H1 (cell line): ENCODE data around the gene PATJ. TPM values are rescaled to one million over a fixed set of nuclear protein-coding genes. Genes with fewer than 3 reads are reported as not detected.

Source experiments
- CTCF ChIA-PET: fragments of 300-600 bp; sonication (Branson Sonifier 250); formaldehyde crosslinking; loops from one replicate; lab custom pipeline; 2021; ENCODE audit not compliant: partially characterized antibody; lab: Charles Lee
- POLR2A ChIA-PET: fragments of 300-600 bp; sonication (Branson Sonifier 250); formaldehyde crosslinking; loops from one replicate; lab custom pipeline; 2021; ENCODE audit warnings: inconsistent platforms; ENCODE audit not compliant: partially characterized antibody; lab: Charles Lee
- DNase-seq, 2 experiments: peaks; one replicate each; pipeline versions ENCODE4 v3.0.0 to v3.0.0-alpha.2; 2010 to 2022; ENCODE audit warnings: low spot score in 2 of 2, low read depth in 1 of 2, mixed read lengths in 1 of 2
- FAIRE-seq: peaks from 2 replicates; lab custom pipeline; 2011; peaks lifted over from hg19 to GRCh38; lab: Jason Lieb, UNC
- H2AFZ ChIP-seq: 2 replicates; pipeline ENCODE4 v1.8.1; 2012; ENCODE audit warnings: low read length, inconsistent platforms
- H2AK5ac ChIP-seq: 2 replicates; pipeline ENCODE4 v1.6.1; 2013; ENCODE audit warnings: low read depth, low read length
- H2BK120ac ChIP-seq: replicated peaks from 2 replicates; pipeline ENCODE3; 2013; ENCODE audit warnings: low read depth, low read length, inconsistent platforms
- H2BK12ac ChIP-seq: 2 replicates; pipeline ENCODE4 v1.6.1; 2013; ENCODE audit warnings: low read depth, low read length
- H2BK15ac ChIP-seq: 2 replicates; pipeline ENCODE4 v1.6.1; 2013; ENCODE audit warnings: low read length
- H2BK20ac ChIP-seq: 2 replicates; pipeline ENCODE4 v1.6.1; 2013; ENCODE audit warnings: low read length
- H2BK5ac ChIP-seq: 2 replicates; pipeline ENCODE4 v1.6.1; 2013; ENCODE audit warnings: low read depth, low read length
- H3K14ac ChIP-seq: 2 replicates; pipeline ENCODE4 v1.6.1; 2013; ENCODE audit warnings: inconsistent platforms; ENCODE audit not compliant: insufficient read length
- H3K18ac ChIP-seq: 2 replicates; pipeline ENCODE4 v1.6.1; 2013; ENCODE audit warnings: low read length; ENCODE audit errors: extremely low read depth
- H3K23ac ChIP-seq: 2 replicates; pipeline ENCODE4 v1.6.1; 2013; ENCODE audit warnings: inconsistent platforms; ENCODE audit not compliant: insufficient read length
- H3K23me2 ChIP-seq: 2 replicates; pipeline ENCODE4 v1.6.1; 2013; ENCODE audit warnings: low read depth, low read length
- H3K27ac ChIP-seq: 2 replicates; pipeline ENCODE4 v1.6.1; 2011; ENCODE audit warnings: low read depth, low read length, inconsistent platforms
- H3K27me3 ChIP-seq, 4 experiments: replicated peaks in 1 of 4; 1 replicate in 1 of 4; 2 replicates in 3 of 4; pipeline versions ENCODE4 v1.6.1 to v1.8.1; 2011 to 2013; ENCODE audit warnings: low read length in 3 of 4, mild to moderate bottlenecking in 3 of 4, inconsistent platforms in 2 of 4, mixed read lengths in 2 of 4, moderate library complexity in 1 of 4; ENCODE audit not compliant: control insufficient read depth in 3 of 4, insufficient read depth in 3 of 4; ENCODE audit errors: extremely low read depth in 1 of 4
- H3K36me3 ChIP-seq, 4 experiments: 2 replicates each; pipeline versions ENCODE4 v1.6.1 to v1.8.1; 2011 to 2013; ENCODE audit warnings: mild to moderate bottlenecking in 4 of 4, low read length in 3 of 4, moderate library complexity in 2 of 4, control low read depth in 1 of 4, inconsistent platforms in 1 of 4; ENCODE audit not compliant: insufficient read depth in 4 of 4, control insufficient read depth in 2 of 4
- H3K4ac ChIP-seq: replicated peaks from 2 replicates; pipeline ENCODE3; 2013; ENCODE audit warnings: low read length, low read depth, mixed read lengths, inconsistent platforms; ENCODE audit not compliant: insufficient read length
- H3K4me1 ChIP-seq, 4 experiments: replicated peaks in 1 of 4; 1 replicate in 1 of 4; 2 replicates in 3 of 4; pipeline versions ENCODE4 v1.6.1 to v1.8.1; 2011 to 2013; ENCODE audit warnings: low read length in 3 of 4, inconsistent platforms in 2 of 4, mixed read lengths in 1 of 4; ENCODE audit not compliant: insufficient read depth in 4 of 4, control insufficient read depth in 3 of 4
- H3K4me2 ChIP-seq, 2 experiments: 2 replicates each; pipeline versions ENCODE4 v1.6.1 to v1.8.1; 2011 to 2013; ENCODE audit warnings: low read depth in 2 of 2, low read length in 2 of 2, control low read depth in 1 of 2, inconsistent platforms in 1 of 2, mild to moderate bottlenecking in 1 of 2; ENCODE audit not compliant: insufficient read depth in 1 of 2
- H3K4me3 ChIP-seq, 4 experiments: fragments of 200-600, 300-600 bp in 1 of 4; sonication (generic), shearing (Covaris generic), sonication (Bioruptor Twin) in 1 of 4; 2 replicates each; pipeline versions ENCODE4 v1.5.1 to v1.8.1; 2011 to 2016; ENCODE audit warnings: low read length in 4 of 4, low read depth in 3 of 4, control low read depth in 2 of 4, inconsistent platforms in 2 of 4, mild to moderate bottlenecking in 2 of 4, mixed read lengths in 1 of 4, moderate library complexity in 1 of 4; ENCODE audit not compliant: insufficient read depth in 2 of 4; ENCODE audit errors: extremely low read depth in 1 of 4
- H3K56ac ChIP-seq: replicated peaks from 2 replicates; pipeline ENCODE3; 2013; ENCODE audit warnings: low read depth, mild to moderate bottlenecking, mixed read lengths, low read length, inconsistent platforms; ENCODE audit not compliant: insufficient read length
- H3K79me1 ChIP-seq: 2 replicates; pipeline ENCODE4 v1.6.1; 2013; ENCODE audit warnings: low read depth, low read length, control low read depth
- H3K79me2 ChIP-seq, 2 experiments: 2 replicates each; pipeline versions ENCODE4 v1.6.1 to v1.8.1; 2012 to 2013; ENCODE audit warnings: low read length in 2 of 2, mild to moderate bottlenecking in 2 of 2, inconsistent platforms in 1 of 2; ENCODE audit not compliant: insufficient read depth in 2 of 2, control insufficient read depth in 1 of 2
- H3K9ac ChIP-seq, 4 experiments: replicated peaks in 1 of 4; 1 replicate in 1 of 4; 2 replicates in 3 of 4; pipeline versions ENCODE4 v1.6.1 to v1.8.1; 2011 to 2013; ENCODE audit warnings: low read depth in 3 of 4, low read length in 3 of 4, control low read depth in 2 of 4, mild to moderate bottlenecking in 2 of 4, moderate library complexity in 2 of 4, inconsistent platforms in 1 of 4; ENCODE audit errors: extremely low read depth in 1 of 4
- H3K9me3 ChIP-seq, 2 experiments: 2 replicates each; pipeline versions ENCODE4 v1.6.1 to v1.8.1; 2012 to 2013; ENCODE audit warnings: mild to moderate bottlenecking in 2 of 2, moderate library complexity in 2 of 2, control low read depth in 1 of 2, inconsistent platforms in 1 of 2, low read depth in 1 of 2, low read length in 1 of 2, mixed read lengths in 1 of 2; ENCODE audit not compliant: insufficient read depth in 2 of 2
- H4K20me1 ChIP-seq, 2 experiments: replicated peaks in 1 of 2; 2 replicates each; pipeline versions ENCODE3 to v1.8.1; 2011 to 2013; ENCODE audit warnings: inconsistent platforms in 2 of 2, low read length in 2 of 2, mild to moderate bottlenecking in 1 of 2; ENCODE audit not compliant: insufficient read depth in 2 of 2, control insufficient read depth in 1 of 2
- H4K5ac ChIP-seq: 2 replicates; pipeline ENCODE4 v1.6.1; 2013; ENCODE audit warnings: low read length, low read depth, mixed read lengths, inconsistent platforms; ENCODE audit not compliant: insufficient read length
- H4K8ac ChIP-seq: 2 replicates; pipeline ENCODE4 v1.8.0; 2013; ENCODE audit warnings: mild to moderate bottlenecking, moderate library complexity, low read length, inconsistent platforms; ENCODE audit not compliant: insufficient read depth; ENCODE audit errors: extremely low read depth
- H4K91ac ChIP-seq: replicated peaks from 2 replicates; pipeline ENCODE3; 2013; ENCODE audit warnings: low read length, mixed read lengths, inconsistent platforms; ENCODE audit not compliant: insufficient read length
- ATF2 ChIP-seq: IDR thresholded peaks from 2 replicates; pipeline ENCODE4 v1.6.1; 2012; ENCODE audit warnings: low read length, inconsistent platforms
- CEBPB ChIP-seq: IDR thresholded peaks from 2 replicates; pipeline ENCODE4 v1.6.1; 2012; ENCODE audit warnings: low read depth, low read length
- CHD1 ChIP-seq: IDR thresholded peaks from 2 replicates; pipeline ENCODE4 v1.6.1; 2012; ENCODE audit warnings: low read depth, low read length, improper control_type of control experiment
- CTBP2 ChIP-seq: IDR thresholded peaks from 2 replicates; pipeline ENCODE4 v1.7.0; 2011; ENCODE audit warnings: borderline replicate concordance, mild to moderate bottlenecking, moderate library complexity, mixed read lengths, low read length; ENCODE audit not compliant: insufficient read depth, insufficient read length
- EGR1 ChIP-seq: IDR thresholded peaks from 2 replicates; pipeline ENCODE4 v1.6.1; 2011; ENCODE audit warnings: low read depth, low read length, borderline replicate concordance
- GTF2F1 ChIP-seq: IDR thresholded peaks from 2 replicates; pipeline ENCODE4 v1.6.1; 2012; ENCODE audit warnings: low read depth, low read length, improper control_type of control experiment, borderline replicate concordance
- KDM1A ChIP-seq: fragments of 200-600, 300-600 bp; sonication (generic); IDR thresholded peaks from 2 replicates; pipeline ENCODE4 v1.7.1; 2016; ENCODE audit warnings: mild to moderate bottlenecking, low read length, borderline replicate concordance
- NRF1 ChIP-seq: IDR thresholded peaks from 2 replicates; pipeline ENCODE4 v1.6.1; 2011; ENCODE audit warnings: mild to moderate bottlenecking, low read depth, low read length, improper control_type of control experiment
- PHF8 ChIP-seq: fragments of 200-600 bp; sonication (generic); conservative IDR thresholded peaks from 2 replicates; pipeline ENCODE4 v1.7.1; 2012; ENCODE audit warnings: low read depth, mild to moderate bottlenecking, inconsistent platforms, low read length, moderate library complexity
- POU5F1 ChIP-seq: IDR thresholded peaks from 2 replicates; pipeline ENCODE4 v1.6.1; 2011; ENCODE audit warnings: low read depth, mild to moderate bottlenecking, low read length, moderate library complexity
- RXRA ChIP-seq: IDR thresholded peaks from 2 replicates; pipeline ENCODE4 v1.6.1; 2011; ENCODE audit warnings: low read depth, mild to moderate bottlenecking, low read length, moderate library complexity; ENCODE audit not compliant: insufficient read depth
- SP1 ChIP-seq: IDR thresholded peaks from 2 replicates; pipeline ENCODE4 v1.6.1; 2011; ENCODE audit warnings: low read depth, low read length
- ZNF274 ChIP-seq: IDR thresholded peaks from 2 replicates; pipeline ENCODE4 v1.7.0; 2012; ENCODE audit warnings: low read length, borderline replicate concordance; ENCODE audit errors: extremely low read depth
- WGBS, 2 experiments: shearing (Covaris generic) in 1 of 2; methylation state at CpG; one replicate each; pipeline versions ENCODE4 v1.1.6 to v1.1.7; 2013 to 2015; ENCODE audit warnings: low lambda C conversion rate in 2 of 2, mixed read lengths in 2 of 2, inconsistent platforms in 1 of 2, low coverage in 1 of 2, missing lambda C conversion rate in 1 of 2; ENCODE audit not compliant: insufficient replicate concordance in 2 of 2, insufficient coverage in 1 of 2, insufficient read length in 1 of 2; ENCODE audit errors: extremely low coverage in 1 of 2, missing lambda C conversion rate in 1 of 2; 5-methylcytosine and 5-hydroxymethylcytosine counted together
- polyA plus RNA-seq, 7 experiments: library from polyadenylated mRNA; depleted of rRNA in 3 of 7; stranded (reverse) in 5 of 7; unstranded in 2 of 7; fragments of >200 nt in 5 of 7; fragments of 200-250 nt in 2 of 7; gene quantifications; 1 replicate in 5 of 7; 2 replicates in 1 of 7; 4 replicates in 1 of 7; pipeline versions ENCODE4 v1.2.1 to v1.2.3, GENCODE V29; 2011 to 2013; ENCODE audit warnings: missing spikeins in 2 of 7, mixed read lengths in 2 of 7
- total RNA-seq: library from RNA; stranded (reverse); fragmentation: NEBNext Ultra II Directional; extraction: Animal tissue kit (Norgen Biotek cat#: 25700); gene quantifications from 2 replicates; pipeline ENCODE4 v1.2.1, GENCODE V29; 2021

Gene PATJ
- total and polyA plus RNA-seq, 2 of the 8 experiments (the other 6 are each of a cell fraction or from before 2014, with no cell fraction given), result 8.2 to 55.6 TPM

- no peak for FAIRE-seq
- H3K4me1 ChIP-seq, result no peaks in the 10 kb centered on the region
- 89% methylated on average over 1 of the region's 1 CpG; no CpG with 5 or more reads in 1 of the 2 experiments for WGBS, 2 experiments
- TF ChIP-seq KDM1A (no peak), POU5F1 (no peak), RXRA (no peak), CTBP2 (no peak), SP1 (no peak), NRF1 (no peak), EGR1 (no peak), CHD1 (no peak), ATF2 (no peak), GTF2F1 (no peak), PHF8 (no peak), CEBPB (no peak), ZNF274 (no peak)
These were observed 253.4 kb downstream of the PATJ start for GRCh38 chr1:61995641-61996040.

More at GRCh38 chr1:61995641-61996040, 253.4 kb downstream of the PATJ start:
- Histone ChIP-seq H3K14ac (no peak overlapping the region), H3K23me2 (no peaks in the 10 kb centered on the region), H2BK20ac (no peak overlapping the region), H2BK15ac (no peak overlapping the region), H2BK120ac (no peak overlapping the region), H3K79me2 (no peaks in the 10 kb centered on the region), H3K4me3 (no peak overlapping the region), H3K56ac (no peak overlapping the region), H3K18ac (no peak overlapping the region), H3K4me2 (no peak overlapping the region), H3K4ac (no peak overlapping the region), H2AFZ (no peak overlapping the region), H3K27ac (no peak overlapping the region), H3K23ac (no peak overlapping the region), H3K27me3 (no peaks in the 10 kb centered on the region), H2AK5ac (no peak overlapping the region), H4K20me1 (no peaks in the 10 kb centered on the region), H4K91ac (no peak overlapping the region), H4K5ac (no peak overlapping the region), H3K9ac (no peak overlapping the region), H2BK5ac (no peak overlapping the region), H3K36me3 (peaks cover 0 to 3% (median 0%) of the 10 kb centered on the region in 4 experiments; a peak in 5 of 8 replicates), H4K8ac (no peak overlapping the region), H2BK12ac (no peak overlapping the region), H3K9me3 (no peaks in the 10 kb centered on the region), H3K79me1 (no peaks in the 10 kb centered on the region)
- CTCF ChIA-PET, result interaction anchor here (1.2 to 2.0 kb wide), 4 partner anchors 16 to 87 kb away, joined by 3 to 8 read pairs (median 6); no protein-coding TSS in a partner anchor
- POLR2A ChIA-PET, result interaction anchor here (1.0 kb wide), 1 partner anchor 202 kb away, joined by 3 read pairs; no protein-coding TSS in a partner anchor
- DNase-seq, result no peak
